B cell (primary cell): ENCODE data around the gene FOXM1.

Source experiments
- EZH2 ChIP-seq: IDR thresholded peaks from 2 replicates; pipeline ENCODE4 v1.6.1; 2012; ENCODE audit warnings: borderline replicate concordance, low read depth, mild to moderate bottlenecking, moderate library complexity, low read length; ENCODE audit not compliant: insufficient read depth, poor library complexity, severe bottlenecking
- TF ChIP-seq, protein P1 (sequence below): fragments of 200-600 bp; IDR thresholded peaks from one replicate; pipeline ENCODE4 v1.8.0; 2022; ENCODE audit warnings: antibody characterized with exemption, mild to moderate bottlenecking

DNA sequence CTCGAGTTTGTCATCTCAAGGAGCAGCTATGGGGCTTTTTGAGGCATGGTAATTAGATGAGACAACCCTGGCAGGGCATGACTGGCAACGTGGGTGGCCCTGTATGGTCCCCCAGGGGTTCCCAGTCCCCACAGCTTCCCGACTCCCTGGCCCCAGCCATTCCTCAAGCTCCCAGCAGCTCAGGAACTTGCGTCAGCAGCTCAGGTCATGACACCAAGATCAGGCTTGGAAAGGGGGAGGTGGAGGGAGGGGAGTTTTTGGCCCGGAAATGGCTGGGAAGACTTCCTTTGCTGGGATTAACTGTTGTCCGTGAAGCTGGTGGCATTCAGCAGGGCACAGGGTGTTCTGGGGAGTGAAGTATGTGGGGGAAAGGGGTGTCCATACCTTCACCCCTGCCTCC lies 31.7 kb downstream of the FOXM1 start:
- TF ChIP-seq, protein P1, sequence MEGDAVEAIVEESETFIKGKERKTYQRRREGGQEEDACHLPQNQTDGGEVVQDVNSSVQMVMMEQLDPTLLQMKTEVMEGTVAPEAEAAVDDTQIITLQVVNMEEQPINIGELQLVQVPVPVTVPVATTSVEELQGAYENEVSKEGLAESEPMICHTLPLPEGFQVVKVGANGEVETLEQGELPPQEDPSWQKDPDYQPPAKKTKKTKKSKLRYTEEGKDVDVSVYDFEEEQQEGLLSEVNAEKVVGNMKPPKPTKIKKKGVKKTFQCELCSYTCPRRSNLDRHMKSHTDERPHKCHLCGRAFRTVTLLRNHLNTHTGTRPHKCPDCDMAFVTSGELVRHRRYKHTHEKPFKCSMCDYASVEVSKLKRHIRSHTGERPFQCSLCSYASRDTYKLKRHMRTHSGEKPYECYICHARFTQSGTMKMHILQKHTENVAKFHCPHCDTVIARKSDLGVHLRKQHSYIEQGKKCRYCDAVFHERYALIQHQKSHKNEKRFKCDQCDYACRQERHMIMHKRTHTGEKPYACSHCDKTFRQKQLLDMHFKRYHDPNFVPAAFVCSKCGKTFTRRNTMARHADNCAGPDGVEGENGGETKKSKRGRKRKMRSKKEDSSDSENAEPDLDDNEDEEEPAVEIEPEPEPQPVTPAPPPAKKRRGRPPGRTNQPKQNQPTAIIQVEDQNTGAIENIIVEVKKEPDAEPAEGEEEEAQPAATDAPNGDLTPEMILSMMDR: no peak
- TF ChIP-seq EZH2: no peak
